LNCAP (cell line): ENCODE data around the gene KCNC3.

Experiments used
- CTCF ChIP-seq: fragments of 450-650 bp; IDR thresholded peaks from 2 replicates; pipeline ENCODE4 v1.5.1; 2017; ENCODE audit warnings: mild to moderate bottlenecking

The KCNC3 gene

GRCh38 chr19:50287331-50287730 is 41.8 kb downstream of the KCNC3 start:
- no peak for TF ChIP-seq CTCF

- TF ChIP-seq CTCF: no peak
These were observed 42.7 kb downstream of the KCNC3 start for GRCh38 chr19:50286443-50286842.

- TF ChIP-seq CTCF: no peak
These were observed 43.3 kb downstream of the KCNC3 start for GRCh38 chr19:50285833-50286232.

GRCh38 chr19:50281491-50281890 is 47.7 kb downstream of the KCNC3 start:
- no peak for TF ChIP-seq CTCF

GRCh38 chr19:50280983-50281382 is 48.2 kb downstream of the KCNC3 start:
- TF ChIP-seq CTCF: no peak

- TF ChIP-seq CTCF: no peak
These were observed 49.1 kb downstream of the KCNC3 start for GRCh38 chr19:50280074-50280473.

GRCh38 chr19:50277966-50278580 is 51.1 kb downstream of the KCNC3 start:
- no peak for TF ChIP-seq CTCF
